IMR-90 (cell line): Measurements from ENCODE around the gene LIPM. TPM values are rescaled to one million over a fixed set of nuclear protein-coding genes. Genes with fewer than 3 reads are reported as not detected.

ENCODE experiments used
- ATAC-seq: fragments of 200-7000 bp; cut with Tn5 transposase; 2 replicates; pipeline ENCODE4 v1.9.1; 2020; ENCODE audit warnings: low read depth, mild to moderate bottlenecking, moderate library complexity
- BruUV-seq: library from RNA; stranded (reverse); fragments of 400-500 nt; replicated peaks from 2 replicates; lab custom pipeline; 2021; lab: Mats Ljungman, UMichigan
- CTCF ChIA-PET: fragments of 300-600 bp; formaldehyde crosslinking; extraction: SDS; loops from one replicate; lab custom pipeline; 2021; ENCODE audit warnings: antibody characterized with exemption; lab: Yijun Ruan, JAX
- POLR2A ChIA-PET: fragments of 300-600 bp; sonication (Branson Sonifier 250); formaldehyde crosslinking; loops from one replicate; lab custom pipeline; 2022; ENCODE audit warnings: antibody characterized with exemption; ENCODE audit not compliant: unreplicated experiment; lab: Charles Lee
- DNase-seq: peaks from one replicate; pipeline ENCODE4 v3.0.0; 2013
- H2AFZ ChIP-seq: replicated peaks from 2 replicates; pipeline ENCODE3; 2013; ENCODE audit warnings: low read length, mild to moderate bottlenecking; ENCODE audit not compliant: poor library complexity
- H2AK5ac ChIP-seq: 2 replicates; pipeline ENCODE4 v1.6.1; 2013; ENCODE audit warnings: low read depth, low read length, inconsistent platforms
- H2AK9ac ChIP-seq: replicated peaks from 2 replicates; pipeline ENCODE3; 2013; ENCODE audit warnings: mild to moderate bottlenecking, low read depth, low read length, moderate library complexity; ENCODE audit not compliant: poor library complexity
- H2BK120ac ChIP-seq: 2 replicates; pipeline ENCODE4 v1.6.1; 2013; ENCODE audit warnings: low read depth, low read length, inconsistent platforms
- H2BK15ac ChIP-seq: 3 replicates; pipeline ENCODE4 v1.6.1; 2013; ENCODE audit warnings: low read depth, low read length, inconsistent platforms
- H2BK20ac ChIP-seq: 2 replicates; pipeline ENCODE4 v1.6.1; 2013; ENCODE audit warnings: low read depth, mild to moderate bottlenecking, inconsistent platforms, low read length, moderate library complexity
- H2BK5ac ChIP-seq: 2 replicates; pipeline ENCODE4 v1.6.1; 2013; ENCODE audit warnings: mild to moderate bottlenecking, low read depth, low read length, inconsistent platforms; ENCODE audit not compliant: poor library complexity, severe bottlenecking
- H3K14ac ChIP-seq: replicated peaks from 2 replicates; pipeline ENCODE4 v1.6.1; 2013; ENCODE audit warnings: low read depth, low read length, inconsistent platforms
- H3K18ac ChIP-seq: 2 replicates; pipeline ENCODE4 v1.6.1; 2013; ENCODE audit warnings: low read depth, low read length, control low read depth
- H3K23ac ChIP-seq: 2 replicates; pipeline ENCODE4 v1.6.1; 2013; ENCODE audit warnings: low read depth, low read length, inconsistent platforms
- H3K27ac ChIP-seq: 2 replicates; pipeline ENCODE4 v1.5.1; 2013; ENCODE audit warnings: mild to moderate bottlenecking, control low read depth, low read length; ENCODE audit not compliant: insufficient read depth
- H3K27me3 ChIP-seq: 2 replicates; pipeline ENCODE4 v1.6.1; 2013; ENCODE audit warnings: low read length; ENCODE audit not compliant: control insufficient read depth, insufficient read depth
- H3K36me3 ChIP-seq: 2 replicates; pipeline ENCODE4 v1.6.1; 2013; ENCODE audit warnings: low read length, mixed read lengths; ENCODE audit not compliant: control insufficient read depth, insufficient read depth
- H3K4ac ChIP-seq: 2 replicates; pipeline ENCODE4 v1.6.1; 2013; ENCODE audit warnings: low read depth, low read length, inconsistent platforms
- H3K4me1 ChIP-seq: 2 replicates; pipeline ENCODE4 v1.6.1; 2013; ENCODE audit warnings: low read length, mixed read lengths; ENCODE audit not compliant: control insufficient read depth, insufficient read depth
- H3K4me2 ChIP-seq: 2 replicates; pipeline ENCODE4 v1.6.1; 2013; ENCODE audit warnings: low read depth, mild to moderate bottlenecking, control low read depth, low read length, moderate library complexity
- H3K4me3 ChIP-seq: 2 replicates; pipeline ENCODE4 v1.5.1; 2013; ENCODE audit warnings: low read depth, mild to moderate bottlenecking, control low read depth, low read length, moderate library complexity; ENCODE audit not compliant: insufficient read depth
- H3K56ac ChIP-seq: 2 replicates; pipeline ENCODE4 v1.6.1; 2013; ENCODE audit warnings: low read length, inconsistent platforms; ENCODE audit not compliant: insufficient read depth; ENCODE audit errors: extremely low read depth
- H3K79me1 ChIP-seq, 2 experiments: 2 replicates each; pipeline ENCODE4 v1.6.1; 2013; ENCODE audit warnings: low read length in 2 of 2, inconsistent platforms in 1 of 2, low read depth in 1 of 2
- H3K9ac ChIP-seq: 2 replicates; pipeline ENCODE4 v1.6.1; 2013; ENCODE audit warnings: low read depth, low read length, control low read depth
- H3K9me1 ChIP-seq: 2 replicates; pipeline ENCODE4 v1.6.1; 2013; ENCODE audit warnings: low read length, inconsistent platforms; ENCODE audit not compliant: insufficient read depth
- H3K9me3 ChIP-seq: 2 replicates; pipeline ENCODE4 v1.6.1; 2013; ENCODE audit warnings: low read length; ENCODE audit not compliant: control insufficient read depth, insufficient read depth
- H4K20me1 ChIP-seq: 2 replicates; pipeline ENCODE4 v1.6.1; 2013; ENCODE audit warnings: low read length, inconsistent platforms; ENCODE audit not compliant: insufficient read depth
- H4K5ac ChIP-seq: 2 replicates; pipeline ENCODE4 v1.6.1; 2013; ENCODE audit warnings: mild to moderate bottlenecking, low read depth, low read length, control low read depth
- H4K8ac ChIP-seq, 2 experiments: 2 replicates each; pipeline ENCODE4 v1.6.1; 2013; ENCODE audit warnings: low read depth in 2 of 2, low read length in 2 of 2, control low read depth in 1 of 2, inconsistent platforms in 1 of 2
- H4K91ac ChIP-seq: 2 replicates; pipeline ENCODE4 v1.6.1; 2013; ENCODE audit warnings: low read depth, low read length, inconsistent platforms; ENCODE audit not compliant: insufficient read depth
- BHLHE40 ChIP-seq: fragments of 150-350 bp; IDR thresholded peaks from 2 replicates; pipeline ENCODE4 v1.6.1; 2016; ENCODE audit warnings: mild to moderate bottlenecking, low read depth, low read length
- CEBPB ChIP-seq: IDR thresholded peaks from 2 replicates; pipeline ENCODE4 v1.6.1; 2012; ENCODE audit warnings: low read depth, low read length, improper control_type of control experiment
- FOS ChIP-seq: fragments of 150-350 bp; IDR thresholded peaks from 2 replicates; pipeline ENCODE4 v1.6.1; 2016; ENCODE audit warnings: low read depth, low read length
- MAFK ChIP-seq: IDR thresholded peaks from 2 replicates; pipeline ENCODE4 v1.6.1; 2012; ENCODE audit warnings: low read depth, low read length, improper control_type of control experiment
- MAZ ChIP-seq: IDR thresholded peaks from 2 replicates; pipeline ENCODE4 v1.6.1; 2012; ENCODE audit warnings: low read depth, mild to moderate bottlenecking, low read length, improper control_type of control experiment, moderate library complexity, borderline replicate concordance
- MXI1 ChIP-seq: IDR thresholded peaks from 2 replicates; pipeline ENCODE4 v1.6.1; 2012; ENCODE audit warnings: low read depth, mild to moderate bottlenecking, low read length, moderate library complexity, borderline replicate concordance
- NFE2L2 ChIP-seq: fragments of 150-350 bp; IDR thresholded peaks from 2 replicates; pipeline ENCODE4 v1.6.1; 2016; ENCODE audit warnings: low read depth, mild to moderate bottlenecking, low read length
- RCOR1 ChIP-seq: IDR thresholded peaks from 2 replicates; pipeline ENCODE4 v1.6.1; 2012; ENCODE audit warnings: mild to moderate bottlenecking, low read length, improper control_type of control experiment; ENCODE audit not compliant: insufficient replicate concordance
- SMC3 ChIP-seq: fragments of 150-350 bp; IDR thresholded peaks from 2 replicates; pipeline ENCODE4 v1.6.1; 2016; ENCODE audit warnings: low read depth, mild to moderate bottlenecking, antibody characterized with exemption, low read length, moderate library complexity
- WGBS, 2 experiments: methylation state at CpG; one replicate each; pipeline versions ENCODE4 v1.1.5 to v1.1.7; 2013; ENCODE audit warnings: missing lambda C conversion rate in 2 of 2; ENCODE audit not compliant: insufficient read length in 1 of 2; ENCODE audit errors: extremely low coverage in 2 of 2; 5-methylcytosine and 5-hydroxymethylcytosine counted together
- dilution Hi-C: fragments of 300-500 bp; cut with HindIII; formaldehyde crosslinking; loops from one replicate; pipeline ENCODE4 v1.14.3; 2018; ENCODE audit warnings: low sequenced_read_pairs; ENCODE audit not compliant: unreplicated experiment
- in situ Hi-C: fragments of 300-500 bp; cut with MboI; formaldehyde crosslinking; loops from 3 replicates; pipeline ENCODE4 v1.14.3; 2019; ENCODE audit warnings: low sequenced_read_pairs, inconsistent platforms, mixed read lengths
- intact Hi-C: fragments of 100-400 bp; cut with micrococcal nuclease; formaldehyde crosslinking; loops from 2 replicates; pipeline ENCODE4 v1.10.0; 2022
- polyA plus RNA-seq, 3 experiments: library from polyadenylated mRNA; depleted of rRNA; stranded (reverse); fragments of >200 nt; gene quantifications; 2 replicates each; pipeline ENCODE4 v1.2.3, GENCODE V29; 2012; ENCODE audit warnings: low replicate concordance in 1 of 3
- total RNA-seq: library from RNA; depleted of rRNA; stranded (reverse); fragments of >200 nt; gene quantifications from 2 replicates; pipeline ENCODE4 v1.2.3, GENCODE V29; 2012
- TF ChIP-seq, protein P1 (sequence below): fragments of 150-350 bp; IDR thresholded peaks from 2 replicates; pipeline ENCODE4 v1.6.1; 2017; ENCODE audit warnings: mild to moderate bottlenecking, antibody characterized with exemption, low read length, low read depth
- TF ChIP-seq, protein P2 (sequence below): fragments of 150-350 bp; IDR thresholded peaks from 2 replicates; pipeline ENCODE4 v1.6.1; 2016; ENCODE audit warnings: low read depth, mild to moderate bottlenecking, low read length, moderate library complexity, borderline replicate concordance
- TF ChIP-seq, protein P3 (sequence below): conservative IDR thresholded peaks from 2 replicates; pipeline ENCODE4 v1.5.1; 2012; ENCODE audit warnings: mild to moderate bottlenecking, low read depth, low read length, improper control_type of control experiment

Gene LIPM
- total and polyA plus RNA-seq, 2 of the 4 experiments (the other 2 are of a cell fraction): not detected

GRCh38 chr10:88830643-88831268 is 28.2 kb downstream of the LIPM start:
- Histone ChIP-seq H3K4me1 (no peaks in the 10 kb centered on the region), H4K5ac (no peak overlapping the region), H2BK15ac (no peak overlapping the region), H4K91ac (no peak overlapping the region), H3K9ac (no peak overlapping the region), H3K56ac (no peak overlapping the region), H2BK5ac (no peak overlapping the region), H2AFZ (no peak overlapping the region), H3K23ac (no peak overlapping the region), H3K9me3 (no peaks in the 10 kb centered on the region), H3K27me3 (no peaks in the 10 kb centered on the region), H3K4ac (no peak overlapping the region), H3K4me3 (no peak overlapping the region), H4K8ac (no peak overlapping the region), H4K20me1 (no peaks in the 10 kb centered on the region), H3K9me1 (no peaks in the 10 kb centered on the region), H3K14ac (no peak overlapping the region), H2BK20ac (no peak overlapping the region), H3K18ac (no peak overlapping the region), H3K79me1 (no peaks in the 10 kb centered on the region), H2BK120ac (no peak overlapping the region), H3K27ac (no peak overlapping the region), H2AK9ac (no peak overlapping the region), H3K4me2 (no peak overlapping the region), H3K36me3 (no peaks in the 10 kb centered on the region), H2AK5ac (no peak overlapping the region)
- in situ Hi-C loops (loop anchor here (10.0 kb wide), 1 partner anchor 394 kb away; no protein-coding TSS in a partner anchor), intact Hi-C loops (no loop called here), dilution Hi-C loops (no loop called here)
- ChIA-PET CTCF (no interaction called here), POLR2A (no interaction called here)
- DNase-seq: no peak
- ATAC-seq: no peak
- BruUV-seq: no TSS peak
- TF ChIP-seq BHLHE40 (no peak), MXI1 (no peak), RCOR1 (no peak), NFE2L2 (no peak), MAFK (no peak), CEBPB (no peak), SMC3 (no peak), MAZ (no peak), FOS (no peak)
- TF ChIP-seq, protein P1, sequence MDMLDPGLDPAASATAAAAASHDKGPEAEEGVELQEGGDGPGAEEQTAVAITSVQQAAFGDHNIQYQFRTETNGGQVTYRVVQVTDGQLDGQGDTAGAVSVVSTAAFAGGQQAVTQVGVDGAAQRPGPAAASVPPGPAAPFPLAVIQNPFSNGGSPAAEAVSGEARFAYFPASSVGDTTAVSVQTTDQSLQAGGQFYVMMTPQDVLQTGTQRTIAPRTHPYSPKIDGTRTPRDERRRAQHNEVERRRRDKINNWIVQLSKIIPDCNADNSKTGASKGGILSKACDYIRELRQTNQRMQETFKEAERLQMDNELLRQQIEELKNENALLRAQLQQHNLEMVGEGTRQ: no peak
- TF ChIP-seq, protein P2, sequence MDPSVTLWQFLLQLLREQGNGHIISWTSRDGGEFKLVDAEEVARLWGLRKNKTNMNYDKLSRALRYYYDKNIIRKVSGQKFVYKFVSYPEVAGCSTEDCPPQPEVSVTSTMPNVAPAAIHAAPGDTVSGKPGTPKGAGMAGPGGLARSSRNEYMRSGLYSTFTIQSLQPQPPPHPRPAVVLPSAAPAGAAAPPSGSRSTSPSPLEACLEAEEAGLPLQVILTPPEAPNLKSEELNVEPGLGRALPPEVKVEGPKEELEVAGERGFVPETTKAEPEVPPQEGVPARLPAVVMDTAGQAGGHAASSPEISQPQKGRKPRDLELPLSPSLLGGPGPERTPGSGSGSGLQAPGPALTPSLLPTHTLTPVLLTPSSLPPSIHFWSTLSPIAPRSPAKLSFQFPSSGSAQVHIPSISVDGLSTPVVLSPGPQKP: no peak
- TF ChIP-seq, protein P3, sequence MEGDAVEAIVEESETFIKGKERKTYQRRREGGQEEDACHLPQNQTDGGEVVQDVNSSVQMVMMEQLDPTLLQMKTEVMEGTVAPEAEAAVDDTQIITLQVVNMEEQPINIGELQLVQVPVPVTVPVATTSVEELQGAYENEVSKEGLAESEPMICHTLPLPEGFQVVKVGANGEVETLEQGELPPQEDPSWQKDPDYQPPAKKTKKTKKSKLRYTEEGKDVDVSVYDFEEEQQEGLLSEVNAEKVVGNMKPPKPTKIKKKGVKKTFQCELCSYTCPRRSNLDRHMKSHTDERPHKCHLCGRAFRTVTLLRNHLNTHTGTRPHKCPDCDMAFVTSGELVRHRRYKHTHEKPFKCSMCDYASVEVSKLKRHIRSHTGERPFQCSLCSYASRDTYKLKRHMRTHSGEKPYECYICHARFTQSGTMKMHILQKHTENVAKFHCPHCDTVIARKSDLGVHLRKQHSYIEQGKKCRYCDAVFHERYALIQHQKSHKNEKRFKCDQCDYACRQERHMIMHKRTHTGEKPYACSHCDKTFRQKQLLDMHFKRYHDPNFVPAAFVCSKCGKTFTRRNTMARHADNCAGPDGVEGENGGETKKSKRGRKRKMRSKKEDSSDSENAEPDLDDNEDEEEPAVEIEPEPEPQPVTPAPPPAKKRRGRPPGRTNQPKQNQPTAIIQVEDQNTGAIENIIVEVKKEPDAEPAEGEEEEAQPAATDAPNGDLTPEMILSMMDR: no peak
- 98% methylated on average over 6 of the region's 9 CpGs; no CpG with 5 or more reads in 1 of the 2 experiments for WGBS, 2 experiments
